Neural crest cell (in vitro differentiated cells): Measurements from ENCODE around the gene NR2C2. TPM values are rescaled to one million over a fixed set of nuclear protein-coding genes. Genes with fewer than 3 reads are reported as not detected.

Source experiments
- DNase-seq: peaks from one replicate; pipeline ENCODE4 v3.0.0; 2021; ENCODE audit warnings: low read depth, mixed read lengths, low spot score
- H3K27ac Mint-ChIP-seq: one replicate; pipeline ENCODE4 v1.8.0; 2021; ENCODE audit warnings: mild to moderate bottlenecking, mixed read lengths; ENCODE audit not compliant: unreplicated experiment
- H3K27me3 Mint-ChIP-seq: 2 replicates; pipeline ENCODE4 v1.8.0; 2021; ENCODE audit warnings: low read depth, mild to moderate bottlenecking, mixed read lengths
- H3K36me3 Mint-ChIP-seq: 2 replicates; pipeline ENCODE4 v1.8.0; 2021; ENCODE audit warnings: low read depth, mild to moderate bottlenecking, mixed read lengths
- H3K4me1 Mint-ChIP-seq: 2 replicates; pipeline ENCODE4 v1.8.0; 2021; ENCODE audit warnings: mixed read lengths
- H3K4me3 Mint-ChIP-seq: one replicate; pipeline ENCODE4 v1.8.0; 2021; ENCODE audit warnings: mild to moderate bottlenecking, mixed read lengths
- H3K9me3 Mint-ChIP-seq: 2 replicates; pipeline ENCODE4 v1.8.0; 2021; ENCODE audit warnings: mixed read lengths
- total RNA-seq: library from RNA; stranded (reverse); gene quantifications from 2 replicates; pipeline ENCODE4 v1.2.1, GENCODE V29; 2021
- TF ChIP-seq, protein P1 (sequence below): fragments of 200-600 bp; sonication (generic); conservative IDR thresholded peaks from 2 replicates; pipeline ENCODE4 v1.5.0; 2021; ENCODE audit warnings: antibody characterized with exemption, mild to moderate bottlenecking

Gene NR2C2
- total RNA-seq, 1 donor from 2014 or later, result 34.4 TPM

- peaks cover 19% of the 10 kb centered on the region for H3K36me3 Mint-ChIP-seq
- H3K4me3 Mint-ChIP-seq, result peak overlapping the region; percentile 98
- DNase-seq, result no peak
- no peaks in the 10 kb centered on the region for H3K9me3 Mint-ChIP-seq
- H3K27ac Mint-ChIP-seq, result no peak overlapping the region
- H3K4me1 Mint-ChIP-seq, result peaks cover 30% of the 10 kb centered on the region
- TF ChIP-seq, protein P1, sequence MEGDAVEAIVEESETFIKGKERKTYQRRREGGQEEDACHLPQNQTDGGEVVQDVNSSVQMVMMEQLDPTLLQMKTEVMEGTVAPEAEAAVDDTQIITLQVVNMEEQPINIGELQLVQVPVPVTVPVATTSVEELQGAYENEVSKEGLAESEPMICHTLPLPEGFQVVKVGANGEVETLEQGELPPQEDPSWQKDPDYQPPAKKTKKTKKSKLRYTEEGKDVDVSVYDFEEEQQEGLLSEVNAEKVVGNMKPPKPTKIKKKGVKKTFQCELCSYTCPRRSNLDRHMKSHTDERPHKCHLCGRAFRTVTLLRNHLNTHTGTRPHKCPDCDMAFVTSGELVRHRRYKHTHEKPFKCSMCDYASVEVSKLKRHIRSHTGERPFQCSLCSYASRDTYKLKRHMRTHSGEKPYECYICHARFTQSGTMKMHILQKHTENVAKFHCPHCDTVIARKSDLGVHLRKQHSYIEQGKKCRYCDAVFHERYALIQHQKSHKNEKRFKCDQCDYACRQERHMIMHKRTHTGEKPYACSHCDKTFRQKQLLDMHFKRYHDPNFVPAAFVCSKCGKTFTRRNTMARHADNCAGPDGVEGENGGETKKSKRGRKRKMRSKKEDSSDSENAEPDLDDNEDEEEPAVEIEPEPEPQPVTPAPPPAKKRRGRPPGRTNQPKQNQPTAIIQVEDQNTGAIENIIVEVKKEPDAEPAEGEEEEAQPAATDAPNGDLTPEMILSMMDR, result no peak
- no peaks in the 10 kb centered on the region for H3K27me3 Mint-ChIP-seq
Observed at GRCh38 chr3:15066467-15066866, 119.1 kb downstream of the NR2C2 start.

GRCh38 chr3:15069441-15069840, 122.1 kb downstream of the NR2C2 start:
- TF ChIP-seq, protein P1, result no peak
- peaks cover 13% of the 10 kb centered on the region for H3K4me1 Mint-ChIP-seq
- H3K36me3 Mint-ChIP-seq, result peaks cover 14% of the 10 kb centered on the region
- no peak for DNase-seq
- no peaks in the 10 kb centered on the region for H3K27me3 Mint-ChIP-seq
- H3K4me3 Mint-ChIP-seq, result no peak overlapping the region
- no peaks in the 10 kb centered on the region for H3K9me3 Mint-ChIP-seq
- no peak overlapping the region for H3K27ac Mint-ChIP-seq

DNA sequence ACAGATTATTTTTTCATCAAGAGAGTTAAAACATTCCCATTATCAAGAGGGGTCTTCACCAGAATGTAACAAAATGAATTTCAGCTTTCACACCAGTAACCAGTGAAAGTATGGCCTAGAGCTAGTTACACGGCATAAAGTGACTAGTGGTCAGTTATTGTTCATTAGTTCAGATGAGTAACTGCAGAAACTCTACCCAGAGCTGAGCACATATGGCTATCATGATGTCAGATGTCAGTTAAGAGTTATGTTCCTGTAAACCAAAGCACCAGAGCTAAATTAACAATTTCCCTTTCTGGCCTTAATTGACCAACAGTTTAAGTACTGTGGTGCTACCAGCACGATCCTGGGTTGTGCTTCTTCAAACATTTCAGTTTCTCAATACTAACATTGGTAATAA, 124.3 kb downstream of the NR2C2 start:
- H3K4me3 Mint-ChIP-seq, result no peak overlapping the region
- no peaks in the 10 kb centered on the region for H3K27me3 Mint-ChIP-seq
- no peak overlapping the region for H3K27ac Mint-ChIP-seq
- TF ChIP-seq, protein P1, result no peak
- no peaks in the 10 kb centered on the region for H3K9me3 Mint-ChIP-seq
- H3K4me1 Mint-ChIP-seq, result peaks cover 1% of the 10 kb centered on the region
- H3K36me3 Mint-ChIP-seq, result peaks cover 11% of the 10 kb centered on the region
- DNase-seq, result no peak

DNA sequence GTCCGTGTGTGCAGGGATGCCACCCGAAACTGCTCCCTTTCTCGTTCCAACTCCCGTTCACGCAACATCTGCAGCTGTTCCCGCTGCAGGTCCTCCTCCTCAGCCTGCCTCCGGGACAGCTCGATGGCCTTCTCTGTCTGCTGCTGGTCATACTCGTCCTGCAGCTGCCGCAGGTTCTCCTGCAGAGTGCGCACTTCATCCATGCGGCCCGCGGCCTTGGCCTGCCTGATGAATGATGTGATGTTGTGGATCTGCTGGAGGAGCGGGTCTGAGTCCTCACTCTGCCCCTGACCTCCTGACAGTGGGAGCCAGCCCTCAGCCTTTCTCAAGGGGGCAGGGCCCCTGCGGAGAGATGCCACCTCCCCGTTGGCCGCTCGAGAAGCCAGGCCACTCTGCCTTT, 127.1 kb downstream of the NR2C2 start:
- H3K36me3 Mint-ChIP-seq, result peaks cover 10% of the 10 kb centered on the region
- no peaks in the 10 kb centered on the region for H3K4me1 Mint-ChIP-seq
- no peak overlapping the region for H3K27ac Mint-ChIP-seq
- no peak overlapping the region for H3K4me3 Mint-ChIP-seq
- TF ChIP-seq, protein P1, result no peak
- no peaks in the 10 kb centered on the region for H3K27me3 Mint-ChIP-seq
- no peaks in the 10 kb centered on the region for H3K9me3 Mint-ChIP-seq
- DNase-seq, result no peak

DNA sequence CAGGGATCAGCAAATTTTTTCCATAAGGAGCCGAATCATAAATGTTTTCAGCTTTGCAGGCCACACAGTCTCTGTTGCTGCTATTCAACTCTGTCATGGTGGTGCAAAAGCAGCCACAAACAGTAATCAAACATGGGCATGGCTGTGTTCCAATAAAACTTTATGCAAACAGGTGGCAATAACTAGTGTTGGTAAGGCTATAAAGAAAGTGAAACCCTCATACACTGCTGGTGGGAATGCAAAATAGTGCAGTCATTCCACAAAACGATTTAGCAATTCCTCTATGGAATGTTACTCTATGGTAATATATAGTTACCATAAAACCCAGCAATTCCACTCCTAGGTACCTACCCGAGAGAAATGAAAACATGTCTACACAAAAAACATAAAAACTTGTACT, 131.7 kb downstream of the NR2C2 start:
- Mint-ChIP-seq H3K27ac (no peak overlapping the region), H3K4me3 (no peak overlapping the region), H3K9me3 (no peaks in the 10 kb centered on the region), H3K4me1 (no peaks in the 10 kb centered on the region), H3K36me3 (peaks cover 14% of the 10 kb centered on the region), H3K27me3 (no peaks in the 10 kb centered on the region)
- TF ChIP-seq, protein P1, result no peak
- DNase-seq, result no peak
